GM21515 (cell line): Measurements from ENCODE around the gene TAF5.
"Not testable (repeated sequence)": the region's sequence is repeated elsewhere in the genome, so short reads cannot be mapped to it uniquely, and the experiment has no call there.

Experiments used
- ATAC-seq: cut with Tn5 transposase; IDR thresholded peaks from one replicate; pipeline ENCODE4 v1.9.1; 2021; ENCODE audit not compliant: unreplicated experiment

TAF5 gene

DNA sequence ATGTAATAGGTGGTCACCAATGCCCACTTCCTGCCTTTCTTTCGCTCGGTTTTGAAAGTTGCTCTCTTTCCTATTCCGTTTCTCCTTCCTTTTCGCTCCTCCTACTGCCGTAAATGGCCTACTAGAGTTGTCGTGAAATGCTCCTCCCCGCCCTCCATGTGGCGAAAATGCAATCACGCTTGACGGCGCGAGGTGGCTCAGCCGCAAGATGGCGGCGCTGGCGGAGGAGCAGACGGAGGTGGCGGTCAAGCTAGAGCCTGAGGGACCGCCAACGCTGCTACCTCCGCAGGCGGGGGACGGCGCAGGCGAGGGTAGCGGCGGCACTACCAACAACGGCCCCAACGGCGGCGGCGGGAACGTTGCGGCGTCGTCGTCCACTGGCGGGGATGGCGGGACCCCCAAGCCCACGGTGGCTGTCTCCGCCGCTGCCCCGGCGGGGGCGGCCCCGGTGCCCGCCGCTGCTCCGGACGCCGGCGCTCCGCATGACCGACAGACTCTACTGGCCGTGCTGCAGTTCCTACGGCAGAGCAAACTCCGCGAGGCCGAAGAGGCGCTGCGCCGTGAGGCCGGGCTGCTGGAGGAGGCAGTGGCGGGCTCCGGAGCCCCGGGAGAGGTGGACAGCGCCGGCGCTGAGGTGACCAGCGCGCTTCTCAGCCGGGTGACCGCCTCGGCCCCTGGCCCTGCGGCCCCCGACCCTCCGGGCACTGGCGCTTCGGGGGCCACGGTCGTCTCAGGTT lies at the start of gene TAF5:
Gene TAF5 (plus strand): TSS at position 195 of the 737 bp plus-strand sequence. CDS start 14 bp downstream, at position 209.
- ATAC-seq = peak; percentile 55

GRCh38 chr10:103327906-103328305 lies 39.9 kb upstream of the TAF5 start:
- ATAC-seq = no peak

GRCh38 chr10:103333934-103334520 lies 33.7 kb upstream of the TAF5 start:
- no peak for ATAC-seq

DNA sequence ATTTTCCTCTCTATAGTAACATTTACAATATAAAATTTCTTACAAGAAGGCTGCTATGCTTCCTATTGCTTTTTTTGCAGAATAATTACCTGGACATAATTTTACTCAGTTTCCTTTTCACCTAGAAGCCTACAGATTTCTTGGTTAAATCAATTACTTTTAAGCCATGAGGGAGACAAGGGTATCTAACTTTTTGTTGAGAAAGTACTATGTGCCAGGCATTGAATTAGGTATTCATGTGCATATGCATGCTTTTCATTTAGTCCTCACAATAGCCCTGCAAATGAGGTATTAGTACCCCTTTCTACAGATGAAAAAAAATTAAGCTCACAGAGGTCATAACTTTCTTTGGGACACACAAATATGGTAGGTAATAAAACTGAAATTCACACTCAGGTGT lies 33.2 kb upstream of the TAF5 start:
- ATAC-seq = no peak

DNA sequence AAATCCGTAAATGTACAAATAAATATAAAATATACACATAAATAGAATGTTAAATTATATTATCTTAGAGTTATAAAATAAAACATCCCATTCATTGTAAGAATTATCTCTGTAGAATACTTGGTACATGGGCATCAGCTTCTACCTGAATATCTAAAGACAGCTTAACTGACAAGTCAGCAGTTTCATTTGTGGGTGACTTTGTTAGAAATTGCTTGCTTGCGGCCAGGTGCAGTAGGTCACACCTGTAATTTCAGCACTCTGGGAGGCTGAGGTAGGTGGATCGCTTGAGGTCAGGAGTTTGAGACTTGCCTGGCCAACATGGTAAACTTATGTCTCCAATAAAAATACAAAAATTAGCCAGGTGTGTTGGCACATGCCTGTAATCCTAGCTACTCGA lies 31.4 kb upstream of the TAF5 start:
- ATAC-seq = no peak

DNA sequence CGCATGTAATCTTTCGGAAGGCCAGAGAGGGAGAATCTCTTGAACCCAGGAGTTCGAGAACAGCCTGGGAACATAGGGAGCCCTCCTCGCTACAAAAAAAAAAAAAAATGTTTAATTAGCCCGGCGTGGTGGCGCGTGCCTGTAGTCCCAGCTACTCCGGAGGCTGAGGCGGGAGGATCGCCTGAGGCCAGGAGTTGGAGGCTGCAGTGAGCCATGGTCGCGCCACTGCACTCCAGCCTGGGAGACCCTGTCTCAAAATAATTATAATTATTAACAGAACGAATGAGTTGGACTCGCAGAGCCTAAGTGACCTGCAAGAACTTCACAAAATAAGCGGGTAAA lies 17.6 kb upstream of the TAF5 start:
- ATAC-seq = peak; percentile 6

DNA sequence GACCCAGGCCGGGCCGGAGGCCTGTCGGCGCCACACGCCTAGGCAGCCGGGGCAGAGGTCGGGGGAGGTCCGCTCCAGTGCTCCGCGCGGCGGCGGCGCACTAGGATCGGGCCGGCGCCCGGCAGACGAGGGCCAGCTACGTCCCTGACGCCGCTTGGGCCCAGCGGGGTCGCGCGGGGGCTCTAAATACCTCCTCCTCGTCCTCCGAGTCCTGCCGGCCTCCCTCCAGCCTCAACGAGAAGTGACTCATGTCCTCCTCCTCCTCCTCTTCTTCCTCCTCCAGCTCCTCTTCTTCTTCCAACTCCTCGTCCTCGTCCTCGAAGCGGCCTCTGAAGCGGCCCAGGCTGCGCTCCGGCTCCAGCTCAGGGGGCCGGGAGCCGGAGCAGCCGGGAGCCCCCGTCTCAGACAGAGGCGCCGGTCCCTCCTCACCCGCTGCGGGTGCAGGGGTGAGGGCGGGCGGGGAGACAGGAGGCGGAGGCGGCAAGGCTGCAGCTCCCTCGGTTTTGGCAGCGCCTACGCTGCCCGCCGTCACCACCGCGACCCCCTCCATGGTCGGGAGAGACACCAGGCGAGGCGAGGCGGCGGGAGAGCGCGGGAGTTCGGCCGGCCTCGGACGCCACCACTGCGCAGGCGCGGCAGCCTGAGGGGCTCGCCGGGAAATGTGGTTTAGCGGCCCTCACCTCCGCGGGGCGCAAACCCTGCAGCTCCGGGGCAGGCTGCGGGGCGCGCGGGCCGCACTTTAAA lies 17.1 kb upstream of the TAF5 start, which contains the start of gene PCGF6:
Gene PCGF6 (minus strand): TSS at position 624 of the 744 bp plus-strand sequence. CDS start 74 bp downstream, at position 550.
- peak; percentile 71 for ATAC-seq

DNA sequence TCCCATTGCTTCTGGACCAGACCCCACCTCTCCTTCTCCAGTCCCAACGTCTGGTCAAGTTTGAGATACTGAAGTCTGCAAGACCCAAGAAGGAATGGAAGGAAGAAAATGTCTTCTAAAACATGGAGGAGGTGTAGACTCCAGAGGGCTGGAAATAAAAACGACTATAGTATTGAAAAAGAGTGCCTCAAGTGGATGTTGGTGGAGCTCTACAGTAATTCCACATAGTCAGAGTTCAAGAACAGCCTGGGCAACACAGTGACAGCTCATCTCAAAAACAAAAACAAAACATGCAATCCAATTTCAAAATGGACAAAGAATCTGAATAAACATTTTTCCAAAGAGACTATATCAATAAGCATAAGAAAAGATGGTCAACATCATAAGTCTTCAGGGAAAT lies 14.5 kb upstream of the TAF5 start:
- no peak for ATAC-seq

- ATAC-seq = not testable (repeated sequence)
These were observed 13.2 kb upstream of the TAF5 start for GRCh38 chr10:103354567-103354966.

GRCh38 chr10:103355906-103356599 lies 11.7 kb upstream of the TAF5 start:
- ATAC-seq = no peak

GRCh38 chr10:103359493-103359892 lies 8.3 kb upstream of the TAF5 start:
- ATAC-seq = not testable (repeated sequence)

DNA sequence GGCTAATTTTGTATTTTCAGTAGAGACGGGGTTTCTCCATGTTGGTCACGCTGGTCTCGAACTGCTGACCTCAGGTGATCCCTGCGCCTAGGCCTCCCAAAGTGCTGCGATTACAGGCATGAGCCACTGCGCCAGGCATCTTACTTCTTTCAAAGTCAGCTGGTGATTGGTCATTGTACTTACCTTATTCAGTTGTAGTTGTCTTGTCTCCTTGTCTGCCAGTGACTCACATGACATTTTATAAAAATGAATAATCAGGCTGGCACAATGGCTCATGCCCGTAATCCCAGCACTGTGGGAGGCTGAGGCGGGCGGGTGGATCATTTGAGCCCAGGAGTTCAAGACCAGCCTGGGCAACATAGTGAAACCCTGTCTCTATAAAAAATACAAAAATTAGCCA lies 7.0 kb upstream of the TAF5 start:
- ATAC-seq = not testable (repeated sequence)

GRCh38 chr10:103367379-103367781 lies 396 bp upstream of the TAF5 start:
- ATAC-seq = no peak

GRCh38 chr10:103373544-103373943 lies 5.8 kb downstream of the TAF5 start:
- ATAC-seq = no peak

DNA sequence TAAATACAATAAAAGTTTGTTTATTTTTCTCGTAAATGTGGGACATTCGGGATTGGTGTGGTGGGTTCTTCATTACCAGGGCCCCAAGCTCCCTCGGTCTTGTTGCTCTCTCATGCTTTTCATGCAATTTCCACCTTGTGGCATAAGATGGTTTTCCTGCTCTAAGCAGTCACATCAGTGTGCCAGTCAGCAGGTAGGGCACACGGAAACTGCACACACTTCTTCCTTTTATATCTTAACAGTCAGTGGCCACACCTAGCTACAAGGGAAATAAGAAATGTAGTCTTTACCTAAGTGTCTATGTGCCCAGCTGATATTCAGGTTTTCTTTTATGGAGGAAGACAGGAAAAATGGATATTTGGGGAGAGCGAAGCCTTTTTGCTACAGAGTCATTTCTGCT lies 6.5 kb downstream of the TAF5 start:
- no peak for ATAC-seq

DNA sequence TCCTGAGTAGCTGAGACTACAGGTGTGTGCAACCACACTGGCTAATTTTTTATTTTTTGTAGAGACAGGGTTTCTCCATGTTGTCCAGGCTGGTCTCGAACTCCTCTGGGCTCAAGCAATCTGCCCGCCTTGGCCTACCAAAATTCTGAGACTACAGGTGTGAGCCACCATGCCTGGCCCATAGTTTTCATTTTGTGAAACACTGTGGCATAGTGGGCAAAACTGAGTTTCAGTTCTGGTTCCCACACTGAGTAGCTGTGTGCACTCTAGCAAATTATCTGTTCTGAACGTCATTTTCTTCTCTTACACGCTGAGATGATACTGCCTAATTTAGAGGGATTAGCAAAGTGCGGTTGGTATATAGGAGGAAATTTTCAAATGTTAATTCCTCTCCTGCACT lies 15.0 kb downstream of the TAF5 start:
- no peak for ATAC-seq

- no peak for ATAC-seq
These were observed 26.4 kb downstream of the TAF5 start for GRCh38 chr10:103394180-103394579.

DNA sequence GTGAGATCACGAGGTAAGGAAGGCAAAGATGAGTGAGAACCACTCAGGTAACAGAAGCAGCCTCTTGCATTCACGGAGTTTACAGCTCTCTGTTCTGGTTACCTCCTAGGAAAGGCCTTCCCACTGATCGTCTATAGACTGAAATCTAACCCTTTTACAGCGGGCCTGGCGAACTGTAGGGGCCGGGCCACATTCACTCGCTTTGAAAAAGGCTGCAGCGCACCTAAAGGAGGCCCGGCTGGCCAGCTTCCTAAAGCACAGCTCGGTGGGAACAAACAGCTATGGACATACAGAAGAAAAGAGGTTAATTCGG lies 27.9 kb downstream of the TAF5 start:
- ATAC-seq = no peak

GRCh38 chr10:103396067-103396788 lies 28.5 kb downstream of the TAF5 start, which contains the start of the genes ATP5MK and PDCD11:
TSS of gene ATP5MK (minus strand) at chr10:103396475. CDS start at chr10:103392457, 4,018 bp downstream.
TSS of gene PDCD11 (plus strand) at chr10:103396626. CDS start at chr10:103398427, 1,801 bp downstream.
- ATAC-seq = peak; percentile 97

DNA sequence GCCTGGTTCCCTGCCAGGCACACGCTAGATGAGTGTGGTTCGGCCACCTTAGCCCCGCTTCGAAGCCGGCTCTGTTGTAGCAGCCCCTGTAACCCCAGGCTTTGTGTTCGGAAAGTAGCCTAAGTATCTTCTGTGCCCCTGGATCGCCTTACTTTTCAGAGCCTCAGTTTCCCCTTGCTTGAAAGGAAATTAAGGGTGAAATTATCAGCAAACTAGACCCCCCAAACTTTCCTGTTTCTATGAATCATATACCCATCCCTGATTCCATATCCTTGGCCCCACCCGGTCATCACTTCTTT lies 29.0 kb downstream of the TAF5 start:
- no peak for ATAC-seq
